PC-3 (cell line): ENCODE results near the gene KCTD2. TPM values are rescaled to one million over a fixed set of nuclear protein-coding genes. Genes with fewer than 3 reads are reported as not detected.

Experiments
- ATAC-seq: fragments of 200-7000 bp; cut with Tn5 transposase; 2 replicates; pipeline ENCODE4 v1.9.1; 2020; ENCODE audit warnings: mild to moderate bottlenecking, moderate library complexity
- BruUV-seq: library from RNA; stranded (reverse); fragments of 400-500 nt; replicated peaks from 2 replicates; lab custom pipeline; 2021; lab: Mats Ljungman, UMichigan
- CTCF ChIA-PET: fragments of 300-600 bp; sonication (Branson Sonifier 250); formaldehyde crosslinking; loops from one replicate; lab custom pipeline; 2022; ENCODE audit warnings: antibody characterized with exemption; lab: Charles Lee
- POLR2A ChIA-PET: fragments of 300-600 bp; sonication (Branson Sonifier 250); formaldehyde crosslinking; loops from one replicate; lab custom pipeline; 2022; ENCODE audit warnings: antibody characterized with exemption; ENCODE audit not compliant: unreplicated experiment; lab: Charles Lee
- DNase-seq: peaks from one replicate; pipeline ENCODE4 v3.0.0-alpha.2; 2015
- H2AFZ ChIP-seq: fragments of 300-600 bp; sonication (generic); 2 replicates; pipeline ENCODE4 v1.6.0; 2016; ENCODE audit warnings: antibody characterized with exemption, low read length
- H3F3A ChIP-seq: fragments of 300-600 bp; sonication (generic); one replicate; pipeline ENCODE4 v1.6.0; 2017; ENCODE audit warnings: antibody characterized with exemption, low read length, control low read depth, mild to moderate bottlenecking; ENCODE audit not compliant: unreplicated experiment
- H3K27ac ChIP-seq: fragments of 300-600 bp; sonication (generic); 2 replicates; pipeline ENCODE4 v1.5.1; 2016; ENCODE audit warnings: mild to moderate bottlenecking, low read length
- H3K27me3 ChIP-seq: fragments of 300-600 bp; sonication (generic); 2 replicates; pipeline ENCODE4 v1.6.1; 2016; ENCODE audit warnings: low read length, mixed read lengths
- H3K36me3 ChIP-seq: fragments of 300-600 bp; sonication (generic); 2 replicates; pipeline ENCODE4 v1.6.1; 2016; ENCODE audit warnings: low read depth, mixed run types, low read length, mixed read lengths
- H3K4me1 ChIP-seq: fragments of 300-600 bp; sonication (generic); 2 replicates; pipeline ENCODE4 v1.5.1; 2016; ENCODE audit warnings: low read length; ENCODE audit not compliant: insufficient read depth
- H3K4me2 ChIP-seq: fragments of 300-600 bp; sonication (generic); 2 replicates; pipeline ENCODE4 v1.6.0; 2016; ENCODE audit warnings: low read length
- H3K4me3 ChIP-seq: fragments of 300-600 bp; sonication (generic); 2 replicates; pipeline ENCODE4 v1.5.1; 2016; ENCODE audit warnings: mild to moderate bottlenecking, low read length, mixed read lengths
- H3K79me2 ChIP-seq: fragments of 300-600 bp; sonication (generic); 2 replicates; pipeline ENCODE4 v1.6.1; 2017; ENCODE audit warnings: low read length, mixed read lengths
- H3K9ac ChIP-seq: fragments of 300-600 bp; sonication (generic); 2 replicates; pipeline ENCODE4 v1.6.0; 2016; ENCODE audit warnings: mild to moderate bottlenecking, low read length
- H3K9me2 ChIP-seq: fragments of 300-600 bp; sonication (generic); replicated peaks from 2 replicates; pipeline ENCODE4 v1.6.1; 2016; ENCODE audit warnings: mixed run types, low read length, mixed read lengths
- H3K9me3 ChIP-seq: fragments of 300-600 bp; sonication (generic); 2 replicates; pipeline ENCODE4 v1.6.1; 2016; ENCODE audit warnings: low read length, mixed read lengths
- H4K20me1 ChIP-seq: fragments of 300-600 bp; sonication (generic); 2 replicates; pipeline ENCODE4 v1.6.1; 2016; ENCODE audit warnings: low read length, mixed read lengths
- EZH2 ChIP-seq: fragments of 300-600 bp; sonication (generic); IDR thresholded peaks from one replicate; pipeline ENCODE4 v1.6.1; 2017; ENCODE audit warnings: antibody characterized with exemption, mild to moderate bottlenecking, low read length; ENCODE audit not compliant: unreplicated experiment
- EZH2phosphoT487 ChIP-seq: fragments of 300-600 bp; sonication (generic); IDR thresholded peaks from 2 replicates; pipeline ENCODE4 v1.6.1; 2018; ENCODE audit warnings: mild to moderate bottlenecking, antibody characterized with exemption, low read length, borderline replicate concordance
- intact Hi-C: fragments of 100-400 bp; cut with micrococcal nuclease; formaldehyde crosslinking; loops from 2 replicates; pipeline ENCODE4 v1.9.0; 2023
- total RNA-seq: library from RNA; depleted of rRNA; stranded (reverse); fragments of >200 nt; gene quantifications from 2 replicates; pipeline ENCODE4 v1.2.3, GENCODE V29; 2014
- TF ChIP-seq, protein P1 (sequence below): fragments of 300-600 bp; sonication (generic); conservative IDR thresholded peaks from 2 replicates; pipeline ENCODE4 v1.5.1; 2017; ENCODE audit warnings: antibody characterized with exemption, low read depth, mild to moderate bottlenecking, low read length

The KCTD2 gene
- total RNA-seq, 1 experiment from 2014 or later, result 28.0 TPM

DNA sequence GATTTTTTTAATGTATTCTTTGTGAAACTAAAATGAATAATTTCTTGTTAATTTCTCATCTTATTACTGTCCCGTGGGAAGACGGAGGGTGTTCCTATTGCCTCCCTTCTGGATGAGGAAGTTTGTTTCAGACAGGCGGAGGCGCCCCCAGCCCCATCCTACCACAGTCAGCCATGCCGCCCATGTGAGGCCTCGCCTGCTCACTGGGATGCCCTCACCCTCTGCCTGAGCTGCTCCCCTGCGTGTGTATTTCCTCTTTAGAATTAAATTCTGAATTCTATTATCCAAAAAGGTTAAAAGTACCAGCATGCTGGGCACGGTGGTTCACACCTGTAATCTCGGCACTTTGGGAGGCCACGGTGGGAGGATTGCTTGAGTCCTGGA, 14.0 kb downstream of the KCTD2 start:
- Histone ChIP-seq H2AFZ (no peak overlapping the region), H3K4me2 (no peak overlapping the region), H3K9me3 (no peaks in the 10 kb centered on the region), H3K79me2 (no peaks in the 10 kb centered on the region), H4K20me1 (no peaks in the 10 kb centered on the region), H3K27ac (no peak overlapping the region), H3K27me3 (no peaks in the 10 kb centered on the region), H3K9ac (no peak overlapping the region), H3F3A (no peaks in the 10 kb centered on the region), H3K4me1 (no peaks in the 10 kb centered on the region), H3K9me2 (no peaks in the 10 kb centered on the region), H3K36me3 (peaks cover 34% of the 10 kb centered on the region; the same call in 1 of the 2 replicates), H3K4me3 (no peak overlapping the region)
- no peak for TF ChIP-seq EZH2
- ATAC-seq (no peak), DNase-seq (no peak)
- intact Hi-C loops, result no loop called here
- CTCF ChIA-PET, result interaction anchor here (0.5 to 1.1 kb wide), 2 partner anchors 12 to 126 kb away, joined by 5 to 6 read pairs; no protein-coding TSS in a partner anchor
- POLR2A ChIA-PET, result interaction anchor here (0.6 kb wide), 1 partner anchor 12 kb away, joined by 3 read pairs; no protein-coding TSS in a partner anchor
- no TSS peak for BruUV-seq

DNA sequence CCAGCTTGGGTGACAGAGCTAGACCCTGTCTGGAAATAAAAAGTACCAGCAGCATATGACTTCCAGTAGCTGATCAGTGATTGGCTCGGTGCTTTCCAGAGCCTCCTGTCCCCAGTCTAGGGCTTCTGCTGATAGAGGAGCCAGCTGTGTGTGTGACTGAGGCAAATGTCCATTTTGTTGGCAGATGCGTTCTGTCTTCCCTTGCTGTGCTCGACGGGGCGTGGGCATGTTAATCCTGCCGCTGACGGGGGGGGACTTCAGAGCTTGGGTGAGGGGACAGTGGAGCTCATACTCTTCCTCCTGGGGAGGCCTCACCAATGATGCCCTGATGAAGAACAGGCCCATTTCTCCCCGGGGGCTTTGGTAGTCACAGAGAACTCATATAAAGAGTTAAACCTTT, 14.6 kb downstream of the KCTD2 start:
- Histone ChIP-seq H3K9me3 (no peaks in the 10 kb centered on the region), H3K4me2 (no peak overlapping the region), H3K27ac (no peak overlapping the region), H3K79me2 (no peaks in the 10 kb centered on the region), H3F3A (no peaks in the 10 kb centered on the region), H3K9me2 (no peaks in the 10 kb centered on the region), H3K27me3 (no peaks in the 10 kb centered on the region), H3K9ac (no peak overlapping the region), H3K4me1 (no peaks in the 10 kb centered on the region), H3K36me3 (peaks cover 34% of the 10 kb centered on the region; the same call in 1 of the 2 replicates), H4K20me1 (no peaks in the 10 kb centered on the region), H2AFZ (no peak overlapping the region), H3K4me3 (no peak overlapping the region)
- ATAC-seq, result no peak
- CTCF ChIA-PET, result interaction anchor here (0.5 kb wide), 1 partner anchor 126 kb away, joined by 6 read pairs; no protein-coding TSS in a partner anchor
- POLR2A ChIA-PET, result no interaction called here
- intact Hi-C loops, result no loop called here
- no peak for DNase-seq
- TF ChIP-seq EZH2phosphoT487 (no peak), EZH2 (no peak)
- TF ChIP-seq, protein P1, sequence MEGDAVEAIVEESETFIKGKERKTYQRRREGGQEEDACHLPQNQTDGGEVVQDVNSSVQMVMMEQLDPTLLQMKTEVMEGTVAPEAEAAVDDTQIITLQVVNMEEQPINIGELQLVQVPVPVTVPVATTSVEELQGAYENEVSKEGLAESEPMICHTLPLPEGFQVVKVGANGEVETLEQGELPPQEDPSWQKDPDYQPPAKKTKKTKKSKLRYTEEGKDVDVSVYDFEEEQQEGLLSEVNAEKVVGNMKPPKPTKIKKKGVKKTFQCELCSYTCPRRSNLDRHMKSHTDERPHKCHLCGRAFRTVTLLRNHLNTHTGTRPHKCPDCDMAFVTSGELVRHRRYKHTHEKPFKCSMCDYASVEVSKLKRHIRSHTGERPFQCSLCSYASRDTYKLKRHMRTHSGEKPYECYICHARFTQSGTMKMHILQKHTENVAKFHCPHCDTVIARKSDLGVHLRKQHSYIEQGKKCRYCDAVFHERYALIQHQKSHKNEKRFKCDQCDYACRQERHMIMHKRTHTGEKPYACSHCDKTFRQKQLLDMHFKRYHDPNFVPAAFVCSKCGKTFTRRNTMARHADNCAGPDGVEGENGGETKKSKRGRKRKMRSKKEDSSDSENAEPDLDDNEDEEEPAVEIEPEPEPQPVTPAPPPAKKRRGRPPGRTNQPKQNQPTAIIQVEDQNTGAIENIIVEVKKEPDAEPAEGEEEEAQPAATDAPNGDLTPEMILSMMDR, result no peak
- BruUV-seq, result no TSS peak

DNA sequence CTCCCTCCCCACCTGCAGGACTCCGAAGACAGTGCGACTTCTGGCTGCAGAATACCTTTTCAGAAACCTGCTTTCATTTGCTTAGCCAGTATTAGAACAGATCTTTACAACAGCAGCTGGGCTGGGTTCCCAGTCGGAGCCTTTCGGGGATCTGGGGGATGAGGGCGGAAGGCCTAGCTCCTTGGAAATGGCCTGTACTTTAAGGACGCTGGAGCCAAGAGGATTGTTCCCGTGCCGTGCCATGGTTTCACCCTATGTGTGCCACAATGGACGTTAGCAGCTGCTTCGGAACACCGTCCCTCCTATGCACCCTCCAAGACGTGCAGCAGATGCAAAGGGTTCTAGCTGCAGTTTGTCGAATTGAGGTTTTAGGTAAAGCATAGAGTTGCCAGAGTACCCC, 16.2 kb downstream of the KCTD2 start:
- no peak overlapping the region for H2AFZ ChIP-seq
- TF ChIP-seq, protein P1, result no peak
- TF ChIP-seq EZH2 (no peak), EZH2phosphoT487 (no peak)
- H3K79me2 ChIP-seq, result no peaks in the 10 kb centered on the region
- no peak overlapping the region for H3K4me2 ChIP-seq
- CTCF ChIA-PET, result interaction anchor here (0.6 kb wide), 1 partner anchor 13 kb away, joined by 7 read pairs; no protein-coding TSS in a partner anchor
- H3K27ac ChIP-seq, result no peak overlapping the region
- H4K20me1 ChIP-seq, result no peaks in the 10 kb centered on the region
- BruUV-seq, result no TSS peak
- DNase-seq (no peak), ATAC-seq (no peak)
- H3K9me3 ChIP-seq, result no peaks in the 10 kb centered on the region
- no peaks in the 10 kb centered on the region for H3K27me3 ChIP-seq
- intact Hi-C loops, result no loop called here
- POLR2A ChIA-PET, result interaction anchor here (0.6 kb wide), 1 partner anchor 100 kb away, joined by 3 read pairs; no protein-coding TSS in a partner anchor
- H3K4me3 ChIP-seq, result no peak overlapping the region
- no peaks in the 10 kb centered on the region for H3F3A ChIP-seq
- no peaks in the 10 kb centered on the region for H3K4me1 ChIP-seq
- peaks cover 34% of the 10 kb centered on the region; the same call in 1 of the 2 replicates for H3K36me3 ChIP-seq
- no peaks in the 10 kb centered on the region for H3K9me2 ChIP-seq
- no peak overlapping the region for H3K9ac ChIP-seq
